Measurements from ENCODE around the gene HOOK2.
A peak's percentile ranks its signal among the peaks of the same experiment; 100 is the strongest.
"Not testable (repeated sequence)": the region's sequence is repeated elsewhere in the genome, so short reads cannot be mapped to it uniquely, and the experiment has no call there.

HOOK2 gene, protein sequence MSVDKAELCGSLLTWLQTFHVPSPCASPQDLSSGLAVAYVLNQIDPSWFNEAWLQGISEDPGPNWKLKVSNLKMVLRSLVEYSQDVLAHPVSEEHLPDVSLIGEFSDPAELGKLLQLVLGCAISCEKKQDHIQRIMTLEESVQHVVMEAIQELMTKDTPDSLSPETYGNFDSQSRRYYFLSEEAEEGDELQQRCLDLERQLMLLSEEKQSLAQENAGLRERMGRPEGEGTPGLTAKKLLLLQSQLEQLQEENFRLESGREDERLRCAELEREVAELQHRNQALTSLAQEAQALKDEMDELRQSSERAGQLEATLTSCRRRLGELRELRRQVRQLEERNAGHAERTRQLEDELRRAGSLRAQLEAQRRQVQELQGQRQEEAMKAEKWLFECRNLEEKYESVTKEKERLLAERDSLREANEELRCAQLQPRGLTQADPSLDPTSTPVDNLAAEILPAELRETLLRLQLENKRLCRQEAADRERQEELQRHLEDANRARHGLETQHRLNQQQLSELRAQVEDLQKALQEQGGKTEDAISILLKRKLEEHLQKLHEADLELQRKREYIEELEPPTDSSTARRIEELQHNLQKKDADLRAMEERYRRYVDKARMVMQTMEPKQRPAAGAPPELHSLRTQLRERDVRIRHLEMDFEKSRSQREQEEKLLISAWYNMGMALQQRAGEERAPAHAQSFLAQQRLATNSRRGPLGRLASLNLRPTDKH

DNA sequence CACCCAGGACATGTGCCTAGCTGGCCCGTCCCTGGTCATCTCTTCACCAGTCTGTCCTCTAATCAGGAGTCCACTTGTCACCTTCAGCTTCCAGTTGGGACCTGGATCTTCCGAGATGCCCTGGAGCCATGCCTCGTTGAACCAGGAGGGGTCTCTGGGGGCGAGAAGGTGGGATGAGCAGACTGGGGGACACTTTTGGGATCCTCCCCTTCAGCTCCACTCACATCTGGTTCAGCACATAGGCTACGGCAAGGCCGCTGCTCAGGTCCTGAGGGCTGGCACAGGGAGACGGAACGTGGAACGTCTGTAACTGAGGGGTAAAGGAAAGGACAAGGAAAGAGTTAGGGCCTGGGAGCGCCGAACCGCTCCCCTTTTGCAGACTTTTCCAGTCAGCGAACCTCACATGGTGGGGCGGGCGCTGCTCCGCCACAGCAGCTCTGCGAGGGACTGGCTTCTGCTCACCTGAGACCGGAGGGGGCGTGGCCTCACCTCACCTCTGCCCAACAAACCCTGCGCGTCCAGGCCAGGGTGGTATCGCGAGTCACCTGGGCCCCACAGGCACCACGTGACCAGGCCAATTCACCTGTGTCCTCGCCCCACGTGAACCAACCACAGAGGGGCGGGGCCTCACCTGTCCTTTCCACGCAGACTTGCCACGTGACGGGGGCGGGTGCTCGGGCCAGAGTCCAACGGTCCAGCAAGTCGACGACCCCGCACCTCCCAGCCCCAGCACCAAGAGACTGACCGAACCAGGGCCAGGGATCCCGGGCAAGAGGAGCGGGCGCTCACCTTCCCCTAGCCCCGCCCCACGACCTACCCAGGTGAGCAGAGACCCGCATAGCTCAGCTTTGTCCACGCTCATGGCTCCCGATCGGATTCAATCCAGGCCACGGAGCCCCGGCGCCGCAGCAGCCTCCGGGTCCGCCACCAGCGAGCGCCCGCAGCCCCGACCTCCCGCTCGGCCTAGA lies at the start of gene HOOK2:
HOOK2 (minus strand) TSS at position 965 of the 968 bp plus-strand sequence; CDS start at position 862, 103 bp downstream.
- DNase-seq: no peak

DNA sequence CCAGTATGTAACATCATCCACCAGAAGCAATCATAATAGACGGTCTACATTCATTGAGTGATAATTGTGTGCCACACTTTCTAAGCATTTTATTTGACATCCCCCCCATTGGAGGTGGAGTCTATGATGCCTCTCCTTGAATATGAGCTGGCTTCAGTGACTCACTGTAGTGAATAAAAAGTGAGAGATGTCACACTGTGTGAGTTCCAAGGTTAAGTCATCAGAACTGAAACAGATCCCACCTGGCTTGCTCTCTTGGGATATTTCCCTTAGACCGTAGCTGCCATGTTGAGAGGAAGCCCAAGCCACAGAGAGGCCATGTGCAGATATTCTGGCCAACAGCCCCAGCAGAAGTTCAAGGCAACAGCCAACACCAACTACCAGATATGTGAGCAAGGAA lies 46.4 kb upstream of the HOOK2 start:
- no peak for DNase-seq

DNA sequence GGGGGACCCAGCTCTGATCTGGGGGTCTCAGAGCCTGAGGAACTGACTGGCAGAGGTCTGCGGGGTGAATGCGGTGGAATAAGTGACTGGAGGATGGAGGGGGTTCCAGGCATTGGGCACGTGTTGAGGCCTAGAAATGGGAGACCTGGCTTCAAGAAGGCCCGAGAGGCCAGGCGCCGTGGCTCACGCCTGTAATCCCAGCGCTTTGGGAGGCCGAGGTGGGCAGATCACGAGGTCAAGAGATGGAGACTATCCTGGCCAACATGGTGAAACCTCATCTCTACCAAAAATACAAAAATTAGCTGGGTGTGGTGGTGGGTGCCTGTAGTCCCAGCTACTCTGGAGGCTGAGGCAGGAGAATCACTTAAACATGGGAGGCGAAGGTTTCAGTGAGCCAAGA lies 42.5 kb upstream of the HOOK2 start:
- DNase-seq: not testable (repeated sequence)

DNA sequence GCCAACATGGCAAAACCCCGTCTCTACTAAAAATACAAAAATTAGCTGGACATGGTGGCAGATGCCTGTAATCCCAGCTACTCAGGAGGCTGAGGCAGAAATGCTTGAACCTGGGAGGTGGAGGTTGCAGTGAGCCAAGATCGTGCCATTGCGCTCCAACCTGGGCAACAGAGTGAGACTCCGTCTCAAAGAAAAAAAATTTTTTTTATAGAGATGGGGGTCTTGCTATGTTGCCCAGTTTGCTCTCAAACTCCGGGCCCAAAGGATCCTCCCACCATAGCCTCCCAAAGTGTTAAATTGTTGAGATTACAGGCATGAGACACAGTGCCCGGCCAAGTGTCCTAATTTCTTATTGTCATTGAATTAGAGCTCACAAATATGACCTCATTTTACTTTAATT lies 41.8 kb upstream of the HOOK2 start:
- DNase-seq: not testable (repeated sequence)

DNA sequence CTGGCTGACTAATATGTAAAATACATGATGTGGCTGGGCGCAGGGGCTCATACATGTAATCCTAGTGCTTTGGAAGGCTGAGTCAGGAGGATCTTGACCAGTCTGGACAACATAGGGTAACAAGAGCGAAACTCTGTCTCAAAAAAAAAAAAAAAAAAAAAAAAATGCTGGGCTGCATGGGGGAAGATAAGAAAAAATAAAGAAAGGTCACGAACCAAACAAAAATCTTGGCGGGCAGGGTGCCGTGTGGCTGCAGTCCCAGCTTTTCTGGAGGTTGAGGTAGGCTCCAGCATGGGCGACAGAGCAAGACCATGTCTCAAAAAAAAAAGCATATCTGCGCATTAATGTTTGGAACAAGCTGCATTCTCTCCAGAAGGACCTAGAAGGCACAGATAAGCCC lies 39.7 kb upstream of the HOOK2 start:
- no peak for DNase-seq

DNA sequence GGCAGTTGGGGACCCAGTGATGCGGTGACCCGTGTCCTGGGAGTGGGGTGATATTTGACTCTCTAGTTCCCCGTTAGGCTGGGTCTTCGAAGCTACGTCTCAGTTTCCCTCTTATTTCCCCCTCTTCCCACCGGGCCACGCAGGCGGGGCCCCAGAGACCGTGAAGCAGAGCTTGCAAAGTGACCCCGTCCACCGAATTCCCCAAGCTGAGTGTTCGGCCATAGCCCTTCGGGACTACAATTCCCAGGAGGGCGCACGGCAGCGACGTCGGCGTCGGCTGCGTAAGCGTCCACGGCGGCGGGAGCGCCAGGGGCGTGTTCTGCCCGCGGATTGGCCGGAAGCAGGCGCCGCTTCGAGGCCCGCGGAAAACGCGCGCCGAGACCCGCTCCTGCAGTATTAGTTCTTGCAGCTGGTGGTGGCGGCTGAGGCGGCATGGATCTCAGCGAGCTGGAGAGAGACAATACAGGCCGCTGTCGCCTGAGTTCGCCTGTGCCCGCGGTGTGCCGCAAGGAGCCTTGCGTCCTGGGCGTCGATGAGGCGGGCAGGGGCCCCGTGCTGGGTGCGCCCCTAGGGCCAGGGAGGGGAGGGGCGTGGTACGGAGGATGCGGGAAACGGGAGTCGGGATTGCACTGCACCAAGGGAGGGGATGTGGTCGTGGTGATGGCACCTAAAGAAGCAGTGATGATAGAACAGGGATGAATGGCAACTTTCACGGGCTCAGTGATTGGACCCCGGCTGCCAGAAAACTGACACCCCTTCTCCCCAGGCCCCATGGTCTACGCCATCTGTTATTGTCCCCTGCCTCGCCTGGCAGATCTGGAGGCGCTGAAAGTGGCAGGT lies 31.1 kb upstream of the HOOK2 start, which contains the start of gene RNASEH2A:
RNASEH2A (plus strand) TSS at position 343 of the 840 bp plus-strand sequence; CDS start at position 433, 90 bp downstream.
- peak; percentile 58 for DNase-seq

DNA sequence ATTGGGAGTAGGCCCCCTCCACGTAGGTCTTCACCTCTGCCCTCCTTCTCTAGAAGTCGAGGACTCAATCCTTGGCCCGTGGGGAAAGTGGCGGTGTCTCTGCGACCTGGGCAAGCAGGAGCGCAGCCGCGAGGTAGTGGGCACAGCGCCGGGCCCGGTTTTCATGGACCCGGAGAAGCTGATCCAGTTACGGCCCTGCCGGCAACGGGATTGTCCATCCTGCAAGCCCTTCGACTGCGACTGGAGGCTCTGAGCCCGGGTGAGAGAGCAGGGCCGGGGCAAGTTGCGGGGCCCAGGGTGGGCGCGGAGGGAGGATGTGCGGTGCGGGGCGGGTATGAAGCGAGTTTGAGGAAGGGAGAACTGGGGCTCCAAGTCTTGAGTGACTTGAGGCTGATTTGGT lies 28.7 kb upstream of the HOOK2 start:
- no peak for DNase-seq

DNA sequence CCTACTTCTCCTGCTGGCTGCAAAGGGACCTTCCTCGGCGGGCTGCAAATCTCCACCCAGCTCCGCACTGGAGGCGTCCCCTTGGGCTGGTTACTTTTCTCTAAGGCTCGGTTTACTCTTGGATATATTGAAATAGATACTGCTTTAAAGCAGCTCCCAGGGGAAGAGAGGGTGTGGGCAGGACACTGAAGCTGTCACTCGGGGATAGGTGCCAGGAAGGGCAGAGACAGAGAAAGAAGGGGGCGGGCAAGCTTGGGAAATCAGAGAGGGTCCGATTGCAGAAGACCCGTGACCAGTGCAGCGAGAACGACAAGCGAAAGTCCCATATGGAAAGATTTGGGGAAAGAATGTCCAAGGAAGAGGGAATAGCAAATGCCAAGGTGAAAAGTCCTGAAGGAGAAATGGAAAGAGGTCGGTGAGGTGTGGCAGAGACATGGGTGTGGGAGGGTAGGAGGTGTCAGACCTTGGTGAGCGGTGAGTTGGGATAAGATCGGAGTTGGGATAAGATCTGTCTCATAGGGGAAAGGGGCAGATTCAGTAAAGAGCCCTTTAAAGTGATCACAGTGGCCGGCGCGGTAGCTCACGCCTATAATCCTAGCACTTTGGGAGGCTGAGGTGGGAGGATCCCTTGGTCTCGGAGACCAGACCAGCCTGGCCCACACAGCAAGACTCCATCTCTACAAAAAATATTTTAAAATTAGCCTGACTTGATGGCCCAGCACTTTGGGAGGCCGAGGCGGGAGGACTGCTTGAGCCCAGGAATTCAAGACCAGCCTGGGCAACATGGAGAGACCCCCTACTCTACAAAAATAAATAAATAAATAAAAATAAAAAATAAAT lies 27.1 kb upstream of the HOOK2 start:
- DNase-seq: no peak

DNA sequence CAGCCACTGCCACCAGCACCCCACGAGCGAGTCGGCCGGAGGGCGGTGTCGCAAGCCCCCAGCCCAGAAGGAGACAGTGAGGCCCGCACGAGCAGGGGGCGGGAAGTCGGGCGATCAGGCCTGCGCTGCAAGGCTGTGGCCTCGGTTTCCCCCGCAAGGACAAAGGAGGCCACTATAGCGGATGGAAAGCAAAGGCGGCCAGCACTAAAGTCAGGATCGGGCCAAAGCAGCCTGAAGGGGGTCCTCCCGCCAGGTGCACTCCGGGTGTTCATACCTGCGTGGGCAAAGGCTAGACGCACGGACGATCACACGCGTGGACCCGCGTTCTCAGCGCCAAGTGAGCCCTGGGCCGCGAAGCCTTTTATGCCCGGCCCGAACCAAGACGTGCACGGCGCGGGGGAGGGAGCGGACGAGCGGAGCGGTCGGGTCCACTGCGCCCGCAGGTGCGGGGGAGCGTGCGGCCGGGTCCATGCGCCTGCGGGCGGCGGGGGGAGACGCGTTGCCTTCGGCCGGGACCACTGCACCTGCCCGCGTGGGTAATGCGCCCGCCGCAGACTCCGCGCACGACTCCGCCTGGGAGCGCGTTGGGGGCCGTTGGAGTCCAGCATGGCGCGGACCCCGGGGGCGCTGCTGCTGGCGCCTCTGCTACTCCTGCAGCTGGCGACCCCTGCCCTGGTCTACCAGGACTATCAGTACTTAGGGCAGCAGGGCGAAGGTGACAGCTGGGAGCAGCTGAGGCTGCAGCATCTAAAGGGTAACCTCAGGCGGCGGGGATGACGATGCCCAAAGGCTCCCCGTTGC lies 26.3 kb upstream of the HOOK2 start, which contains the start of the genes PRDX2 and THSD8:
PRDX2 (minus strand) TSS at position 335 of the 801 bp plus-strand sequence. CDS start 539 bp downstream, outside the sequence.
THSD8 (plus strand) TSS at position 604 of the 801 bp plus-strand sequence; CDS start at position 607, 3 bp downstream.
- peak; percentile 41 for DNase-seq

DNA sequence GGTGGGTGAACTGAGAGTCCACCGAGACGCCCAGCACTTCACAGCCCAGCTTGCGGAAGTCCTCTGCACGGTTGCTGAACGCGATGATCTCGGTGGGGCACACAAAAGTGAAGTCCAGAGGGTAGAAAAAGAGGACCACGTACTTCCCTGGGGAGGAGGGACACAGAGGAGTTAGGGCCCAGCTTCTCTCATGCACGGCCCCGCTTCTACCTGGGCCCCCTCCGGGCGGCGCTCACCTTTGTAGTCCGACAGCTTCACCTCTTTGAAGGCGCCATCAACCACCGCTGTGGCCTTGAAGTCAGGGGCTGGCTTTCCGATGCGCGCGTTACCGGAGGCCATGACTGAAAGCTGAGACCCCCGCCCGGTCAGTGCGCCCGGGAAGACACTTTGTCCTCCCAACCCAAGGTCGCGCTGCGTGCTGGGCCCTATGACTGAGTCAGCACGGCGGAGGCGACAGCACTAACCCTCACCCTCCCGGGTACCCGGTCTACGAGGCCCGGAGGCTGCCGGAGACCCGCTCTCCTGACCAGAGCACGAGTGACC lies 25.6 kb upstream of the HOOK2 start:
- no peak for DNase-seq

DNA sequence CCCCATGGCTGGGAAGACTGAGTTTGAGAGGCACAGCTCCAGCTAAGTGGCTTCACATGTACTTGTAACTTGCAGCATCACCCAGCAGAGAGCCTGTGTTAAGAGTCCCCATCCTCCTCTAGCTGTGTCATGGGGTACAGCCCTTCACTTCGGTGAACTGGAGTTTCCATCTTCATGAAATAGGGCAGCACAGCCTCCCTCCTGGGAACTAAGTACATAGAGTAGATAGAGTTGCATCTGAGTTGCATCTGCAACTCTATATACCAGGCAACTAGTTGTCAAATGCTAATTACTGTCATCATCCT lies 25.1 kb upstream of the HOOK2 start:
- DNase-seq: no peak

DNA sequence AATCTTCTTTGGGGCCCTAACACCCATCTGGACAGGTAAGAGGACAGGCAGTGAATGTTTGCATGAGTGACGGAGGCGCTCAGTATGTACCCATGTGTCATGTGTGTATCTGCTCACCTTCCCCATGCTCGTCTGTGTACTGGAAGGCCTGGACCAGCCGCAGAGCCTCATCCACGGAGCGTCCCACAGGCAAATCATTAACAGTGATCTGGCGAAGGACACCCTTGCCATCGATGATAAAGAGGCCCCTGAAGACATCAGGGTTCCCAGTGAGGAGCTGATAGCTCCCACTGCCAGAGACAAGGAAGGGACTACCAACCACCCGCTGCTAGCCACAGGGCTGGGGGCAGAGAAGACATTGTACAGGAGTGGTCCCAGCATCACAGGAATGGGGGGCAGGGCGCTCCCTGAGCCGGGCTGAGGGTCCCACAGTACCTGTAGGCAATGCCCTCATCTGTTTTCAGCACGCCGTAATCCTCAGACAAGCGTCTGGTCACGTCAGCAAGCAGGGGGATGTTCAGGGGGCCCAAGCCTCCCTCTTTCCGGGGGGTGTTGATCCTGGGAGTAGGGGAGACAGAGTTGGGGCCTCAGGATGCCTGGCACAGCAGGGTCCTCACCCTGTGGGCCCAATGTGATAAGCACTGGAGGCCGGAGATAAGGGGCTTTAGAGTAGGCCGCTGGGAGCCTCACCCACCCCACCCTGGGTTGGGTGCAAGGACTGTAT lies 24.6 kb upstream of the HOOK2 start:
- DNase-seq: no peak

DNA sequence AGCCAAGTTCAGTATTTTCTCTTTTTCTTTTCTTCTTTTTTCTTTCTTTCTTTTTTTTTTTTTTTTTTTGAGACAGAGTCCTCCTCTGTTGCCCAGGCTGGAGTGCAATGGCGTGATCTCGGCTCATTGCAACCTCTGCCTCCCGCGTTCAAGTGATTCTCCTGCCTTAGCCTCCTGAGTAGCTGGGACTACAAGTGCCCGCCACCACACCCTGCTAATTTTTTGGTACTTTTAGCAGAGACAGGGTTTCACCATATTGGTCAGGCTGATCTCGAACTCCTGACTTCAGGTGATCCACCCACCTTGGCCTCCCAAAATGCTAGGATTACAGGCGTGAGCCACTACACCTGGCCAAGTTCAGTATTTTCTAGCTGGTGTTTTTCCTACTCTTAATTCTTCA lies 22.3 kb upstream of the HOOK2 start:
- not testable (repeated sequence) for DNase-seq

DNA sequence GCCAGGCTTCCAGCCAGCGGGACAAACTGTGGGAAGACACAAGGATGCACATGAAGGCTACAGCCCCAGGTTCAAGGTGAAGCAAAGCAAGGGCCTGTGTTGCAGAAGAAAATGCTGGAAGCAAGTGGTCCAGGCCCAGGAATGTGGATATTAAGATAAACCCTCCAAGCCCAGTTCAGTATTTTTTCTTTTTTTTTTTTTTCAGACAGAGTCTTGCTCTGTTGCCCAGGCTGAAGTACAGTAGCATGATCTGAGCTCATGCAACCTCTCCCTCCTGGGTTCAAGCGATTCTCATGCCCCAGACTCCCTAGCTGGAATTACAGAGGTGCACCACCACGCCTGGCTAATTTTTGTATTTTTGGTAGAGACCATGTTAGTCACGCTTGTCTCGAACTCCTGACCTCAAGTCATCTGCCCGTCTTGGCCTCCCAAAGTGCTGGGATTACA lies 21.8 kb upstream of the HOOK2 start:
- no peak for DNase-seq

DNA sequence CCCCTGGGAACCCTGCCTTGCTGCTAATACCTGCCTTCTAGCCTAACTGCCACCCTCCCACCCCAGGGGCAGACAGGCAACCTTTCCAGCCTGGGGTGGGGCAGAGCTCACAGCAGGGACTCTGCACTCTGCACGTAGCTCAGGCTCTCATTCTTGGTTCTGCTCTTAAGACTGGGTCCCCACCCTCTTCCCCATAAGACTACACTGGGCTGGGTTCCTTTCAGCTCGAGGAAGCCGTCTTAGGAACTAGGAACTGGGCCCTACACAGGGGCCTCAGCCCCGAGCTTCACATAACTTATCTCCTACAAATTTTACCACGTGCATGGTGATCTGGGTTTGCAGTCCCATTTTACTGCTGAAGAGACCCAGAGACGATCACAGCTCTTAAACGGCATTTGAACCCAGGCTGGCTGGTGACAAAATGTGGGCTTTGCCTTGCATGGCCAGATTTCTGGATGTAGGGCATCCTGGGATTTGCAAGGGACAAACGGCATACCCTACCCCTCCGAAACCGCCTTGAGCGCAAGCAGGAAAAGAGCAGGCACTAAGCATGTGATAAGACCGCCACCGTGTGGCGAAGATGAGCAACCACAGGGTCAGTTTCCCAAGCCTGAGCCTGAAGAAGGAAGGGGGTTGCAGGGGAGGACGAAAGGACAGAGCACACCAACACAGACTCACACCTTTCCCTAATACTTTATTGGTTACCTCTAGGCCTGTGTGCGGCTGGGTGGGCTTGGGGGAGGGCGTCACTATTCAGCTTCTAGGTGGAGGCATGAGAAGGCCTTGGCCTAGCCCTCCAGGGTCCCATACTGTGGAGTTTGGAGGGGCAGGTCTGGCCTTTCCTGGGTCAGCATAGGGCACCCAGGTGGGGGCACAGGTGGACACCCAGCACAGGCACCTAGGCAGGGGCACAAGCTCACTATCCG lies 21.1 kb upstream of the HOOK2 start:
- DNase-seq: peak; percentile 42

DNA sequence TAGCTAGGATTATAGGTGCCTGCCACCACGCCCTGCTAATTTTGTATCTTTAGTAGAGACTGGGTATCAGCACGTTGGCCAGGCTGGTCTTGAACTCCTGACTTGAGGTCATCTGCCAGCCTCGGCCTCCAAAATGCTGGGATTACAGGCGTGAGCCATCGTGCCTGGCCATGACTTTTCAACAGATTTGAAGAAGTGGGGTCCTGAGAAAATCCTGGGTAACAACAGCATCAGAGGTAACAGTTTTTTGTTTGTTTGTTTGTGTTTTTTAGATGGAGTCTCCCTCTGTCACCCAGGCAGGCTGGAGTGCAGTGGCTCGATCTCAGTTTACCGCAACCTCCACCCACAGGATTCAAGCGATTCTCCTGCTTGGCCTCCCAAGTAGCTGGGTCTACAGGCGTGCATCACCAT lies 19.6 kb upstream of the HOOK2 start:
- no peak for DNase-seq

DNA sequence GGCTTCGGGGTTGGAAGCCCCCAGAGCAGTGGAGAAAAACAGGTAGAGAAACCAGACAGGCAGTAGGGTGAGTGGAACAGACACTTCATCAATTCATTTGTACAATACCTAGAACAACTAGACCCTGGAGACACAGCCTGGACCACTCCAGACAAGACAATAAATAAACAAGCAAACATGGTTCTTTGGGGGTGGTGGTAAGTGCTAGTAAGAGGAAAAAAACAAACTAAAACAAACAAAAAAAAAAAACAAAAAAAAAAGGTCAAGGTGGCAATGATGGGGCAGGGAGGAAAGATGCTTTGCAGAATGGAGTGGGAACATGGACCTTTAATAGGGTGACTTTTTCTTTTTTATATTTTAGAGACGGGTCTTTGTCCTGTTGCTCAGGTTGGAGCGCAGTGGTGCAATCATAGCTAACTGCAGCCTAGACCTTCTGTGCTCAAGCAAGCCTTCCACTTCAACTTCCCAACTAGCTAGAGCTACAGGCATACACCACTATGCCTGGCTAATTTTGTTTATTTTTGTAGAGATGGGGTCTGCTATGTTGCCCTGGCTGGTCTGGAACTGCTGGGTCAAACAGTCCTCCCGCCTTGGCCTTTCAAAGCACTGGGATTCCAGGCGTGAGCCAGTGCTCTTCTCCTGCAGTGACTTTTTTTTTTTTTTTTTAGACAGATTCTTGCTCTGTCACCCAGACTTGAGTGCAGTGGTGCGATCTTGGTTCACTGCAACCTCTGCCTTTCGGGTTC lies 19.0 kb upstream of the HOOK2 start:
- no peak for DNase-seq
